ENCODE data around the gene C2orf92. TPM values are rescaled to one million over a fixed set of nuclear protein-coding genes. Genes with fewer than 3 reads are reported as not detected.
"Not testable (repeated sequence)": the region's sequence is repeated elsewhere in the genome, so short reads cannot be mapped to it uniquely, and the experiment has no call there.

The C2orf92 gene
- polyA plus RNA-seq, 1 donor from 2014 or later, result 10.7 TPM

- TF ChIP-seq, protein P1, sequence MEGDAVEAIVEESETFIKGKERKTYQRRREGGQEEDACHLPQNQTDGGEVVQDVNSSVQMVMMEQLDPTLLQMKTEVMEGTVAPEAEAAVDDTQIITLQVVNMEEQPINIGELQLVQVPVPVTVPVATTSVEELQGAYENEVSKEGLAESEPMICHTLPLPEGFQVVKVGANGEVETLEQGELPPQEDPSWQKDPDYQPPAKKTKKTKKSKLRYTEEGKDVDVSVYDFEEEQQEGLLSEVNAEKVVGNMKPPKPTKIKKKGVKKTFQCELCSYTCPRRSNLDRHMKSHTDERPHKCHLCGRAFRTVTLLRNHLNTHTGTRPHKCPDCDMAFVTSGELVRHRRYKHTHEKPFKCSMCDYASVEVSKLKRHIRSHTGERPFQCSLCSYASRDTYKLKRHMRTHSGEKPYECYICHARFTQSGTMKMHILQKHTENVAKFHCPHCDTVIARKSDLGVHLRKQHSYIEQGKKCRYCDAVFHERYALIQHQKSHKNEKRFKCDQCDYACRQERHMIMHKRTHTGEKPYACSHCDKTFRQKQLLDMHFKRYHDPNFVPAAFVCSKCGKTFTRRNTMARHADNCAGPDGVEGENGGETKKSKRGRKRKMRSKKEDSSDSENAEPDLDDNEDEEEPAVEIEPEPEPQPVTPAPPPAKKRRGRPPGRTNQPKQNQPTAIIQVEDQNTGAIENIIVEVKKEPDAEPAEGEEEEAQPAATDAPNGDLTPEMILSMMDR (IDR thresholded peaks at IDR 0.05; ENCODE audit: poor library complexity, severe bottlenecking), result no peak
- TF ChIP-seq MXI1 (conservative IDR thresholded peaks at IDR 0.05; ENCODE audit: poor library complexity, severe bottlenecking) (no peak), SMC3 (conservative IDR thresholded peaks at IDR 0.05; ENCODE audit: poor library complexity) (no peak), RAD21 (conservative IDR thresholded peaks at IDR 0.05) (no peak), EP300 (conservative IDR thresholded peaks at IDR 0.05; ENCODE audit: poor library complexity, severe bottlenecking) (no peak), POLR2AphosphoS5 (IDR thresholded peaks at IDR 0.05) (no peak), EZH2 (IDR thresholded peaks at IDR 0.05; ENCODE audit: borderline replicate concordance, insufficient read depth, low read length, poor library complexity, severe bottlenecking) (no peak)
- Histone ChIP-seq H3K79me2 (replicated peaks; ENCODE audit: insufficient read depth, low read length) (no peaks in the 10 kb centered on the region), H3K27ac (ENCODE audit: low read length) (no peak overlapping the region), H3F3A (ENCODE audit: insufficient read depth, low read length, poor library complexity, severe bottlenecking) (no peaks in the 10 kb centered on the region), H4K20me1 (ENCODE audit: insufficient read depth) (no peaks in the 10 kb centered on the region), H3K9me3 (ENCODE audit: low read length) (no peaks in the 10 kb centered on the region), H3K36me3 (ENCODE audit: insufficient read depth, low read length) (no peaks in the 10 kb centered on the region), H3K27me3 (ENCODE audit: insufficient read depth, low read depth, low read length) (no peaks in the 10 kb centered on the region), H2AFZ (ENCODE audit: low read depth, low read length) (no peak overlapping the region), H3K4me2 (ENCODE audit: low read length) (no peak overlapping the region), H3K9ac (ENCODE audit: low read length) (no peak overlapping the region), H3K9me2 (ENCODE audit: insufficient read depth, low read length) (no peaks in the 10 kb centered on the region), H3K4me3 (ENCODE audit: low read length) (no peak overlapping the region)
Observed at GRCh38 chr2:97711394-97711711, 41.8 kb downstream of the C2orf92 start.

- H4K20me1 ChIP-seq (ENCODE audit: insufficient read depth); H3K79me2 ChIP-seq (replicated peaks; ENCODE audit: insufficient read depth, low read length); H3K9me2 ChIP-seq (ENCODE audit: insufficient read depth, low read length); H3K4me3 ChIP-seq (ENCODE audit: low read length); H3F3A ChIP-seq (ENCODE audit: insufficient read depth, low read length, poor library complexity, severe bottlenecking); H3K9ac ChIP-seq (ENCODE audit: low read length); H3K4me2 ChIP-seq (ENCODE audit: low read length); H3K27me3 ChIP-seq (ENCODE audit: insufficient read depth, low read depth, low read length); H3K36me3 ChIP-seq (ENCODE audit: insufficient read depth, low read length); H3K27ac ChIP-seq (ENCODE audit: low read length); H2AFZ ChIP-seq (ENCODE audit: low read depth, low read length); H3K9me3 ChIP-seq (ENCODE audit: low read length): not testable (repeated sequence)
Observed at GRCh38 chr2:97712175-97712574, 42.7 kb downstream of the C2orf92 start.

DNA sequence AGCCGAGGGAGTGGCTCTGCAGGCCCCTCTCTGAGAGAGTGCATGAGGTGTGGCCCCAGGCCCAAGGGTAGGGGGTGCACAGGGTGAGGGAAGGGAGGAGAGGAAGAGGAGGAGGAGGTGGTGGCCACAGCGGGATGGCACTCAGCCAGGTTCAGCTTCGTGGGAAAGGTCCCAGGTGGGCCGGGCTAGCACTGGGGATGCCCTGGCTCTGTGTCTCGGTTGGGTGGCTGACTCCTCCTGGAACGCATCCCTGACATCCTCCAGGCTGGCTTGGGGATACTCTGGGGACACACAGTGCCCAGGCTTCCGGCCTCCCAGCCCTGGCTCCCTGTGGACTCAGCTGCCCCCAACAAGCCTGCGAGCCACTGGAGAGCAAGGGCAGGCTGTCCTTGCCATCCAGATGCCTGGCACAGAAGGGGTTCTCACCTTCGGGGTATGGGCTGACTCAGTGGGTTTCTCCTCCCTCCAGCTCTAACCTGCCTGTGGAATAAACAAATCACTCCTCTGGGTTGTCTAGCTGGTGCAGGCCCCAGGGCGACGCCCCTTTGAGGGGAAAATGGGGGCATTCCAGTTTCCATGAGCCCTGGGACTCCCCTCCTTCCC, 43.3 kb downstream of the C2orf92 start:
- Histone ChIP-seq H2AFZ (ENCODE audit: low read depth, low read length) (no peak overlapping the region), H3K9ac (ENCODE audit: low read length) (no peak overlapping the region), H3K27ac (ENCODE audit: low read length) (no peak overlapping the region), H3K9me3 (ENCODE audit: low read length) (no peaks in the 10 kb centered on the region), H3K36me3 (ENCODE audit: insufficient read depth, low read length) (no peaks in the 10 kb centered on the region), H3K4me3 (ENCODE audit: low read length) (no peak overlapping the region), H3K4me2 (ENCODE audit: low read length) (no peak overlapping the region), H3K79me2 (replicated peaks; ENCODE audit: insufficient read depth, low read length) (no peaks in the 10 kb centered on the region), H3F3A (ENCODE audit: insufficient read depth, low read length, poor library complexity, severe bottlenecking) (no peaks in the 10 kb centered on the region), H3K27me3 (ENCODE audit: insufficient read depth, low read depth, low read length) (no peaks in the 10 kb centered on the region), H3K9me2 (ENCODE audit: insufficient read depth, low read length) (no peaks in the 10 kb centered on the region), H4K20me1 (ENCODE audit: insufficient read depth) (no peaks in the 10 kb centered on the region)
- TF ChIP-seq EP300 (conservative IDR thresholded peaks at IDR 0.05; ENCODE audit: poor library complexity, severe bottlenecking), result no peak
- TF ChIP-seq TAF1 (IDR thresholded peaks at IDR 0.05; ENCODE audit: low read depth), result no peak
- TF ChIP-seq, protein P1 (IDR thresholded peaks at IDR 0.05; ENCODE audit: poor library complexity, severe bottlenecking), result no peak
- no peak for TF ChIP-seq EZH2 (IDR thresholded peaks at IDR 0.05; ENCODE audit: borderline replicate concordance, insufficient read depth, low read length, poor library complexity, severe bottlenecking)
